GM18520 (cell line): ENCODE results near the gene ITPA.
A peak's percentile ranks its signal among the peaks of the same experiment; 100 is the strongest.
"Not testable (repeated sequence)": the region's sequence is repeated elsewhere in the genome, so short reads cannot be mapped to it uniquely, and the experiment has no call there.

Experiments used
- ATAC-seq: cut with Tn5 transposase; IDR thresholded peaks from one replicate; pipeline ENCODE4 v1.9.1; 2021; ENCODE audit not compliant: unreplicated experiment

ITPA gene

DNA sequence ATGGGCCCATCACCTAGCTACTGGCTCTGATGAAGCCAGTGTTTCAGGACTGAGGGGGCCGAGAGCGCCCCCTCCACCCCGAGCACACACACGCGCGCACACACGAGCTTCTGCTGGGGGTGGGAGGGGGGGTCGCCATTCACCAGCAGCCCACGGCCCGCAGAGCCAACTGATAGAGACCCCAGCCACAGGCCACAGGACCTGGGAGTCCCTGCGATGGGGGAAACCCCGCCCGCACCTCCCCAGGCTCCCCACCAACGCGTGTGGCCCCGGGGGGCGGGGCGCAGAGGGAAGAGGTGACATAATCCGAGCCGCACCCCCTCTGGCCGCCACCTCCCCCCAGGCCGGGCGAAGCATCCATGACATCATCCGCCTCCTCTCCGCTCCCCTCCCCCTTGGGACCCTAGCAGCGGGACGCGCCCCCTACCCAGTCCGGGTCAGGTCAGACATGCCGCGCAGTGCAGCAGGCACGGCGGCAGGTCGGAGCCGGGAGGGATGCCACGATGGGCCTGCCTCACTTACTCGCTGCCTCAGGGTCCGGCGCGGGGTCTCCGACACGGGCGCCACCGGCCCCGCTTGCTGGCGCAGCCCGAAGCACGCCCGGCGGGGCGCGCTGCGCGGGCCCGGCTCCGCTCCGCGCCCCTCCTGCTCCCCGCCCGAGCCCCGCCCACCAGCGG, 36.2 kb upstream of the ITPA start, which contains the start of gene LZTS3:
Gene LZTS3, minus strand, starts transcription at position 617 of the 677 bp plus-strand sequence. CDS start 6,386 bp downstream, outside the sequence.
- ATAC-seq: peak; percentile 34

DNA sequence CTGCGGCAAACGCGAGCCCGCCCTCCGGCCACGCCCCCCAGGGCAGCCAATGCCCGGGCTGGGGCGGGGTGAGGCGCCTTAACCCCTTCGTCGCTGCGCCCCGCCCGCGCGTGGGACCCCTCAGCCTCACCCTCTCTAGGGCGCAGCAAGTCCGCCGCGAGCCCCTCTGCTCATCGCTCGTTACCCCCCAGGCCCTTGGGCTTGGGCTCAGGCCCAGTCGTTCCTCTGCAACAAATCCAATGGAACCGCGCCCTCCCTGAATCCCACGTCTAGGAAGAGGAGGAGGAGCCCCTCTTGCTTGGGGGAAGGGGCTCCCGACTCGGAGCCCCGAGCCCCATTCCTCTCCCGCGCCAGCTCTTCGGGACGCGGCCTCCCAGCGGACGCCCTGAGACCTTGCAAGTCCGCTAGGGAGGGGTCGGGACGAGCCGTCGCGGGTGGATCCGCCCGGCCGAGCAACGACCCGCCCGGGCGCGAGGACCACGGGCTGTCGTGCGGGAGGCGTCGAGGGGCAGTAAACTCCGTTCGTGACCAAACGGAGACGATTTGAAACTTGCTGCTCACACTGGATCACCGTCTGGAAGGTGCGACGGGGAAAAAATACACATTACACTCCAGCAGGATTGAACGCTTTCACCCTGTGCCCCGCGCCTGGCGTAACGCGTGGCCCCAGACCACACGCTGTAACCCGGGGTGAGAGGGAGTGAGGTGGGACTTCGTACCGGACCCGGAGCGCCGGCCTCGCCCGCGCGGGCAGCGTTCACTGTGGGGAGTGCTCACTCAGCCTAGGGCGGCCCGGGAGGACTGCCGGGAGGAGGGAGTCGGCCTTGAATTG, 35.5 kb upstream of the ITPA start:
- ATAC-seq: peak; percentile 75

DNA sequence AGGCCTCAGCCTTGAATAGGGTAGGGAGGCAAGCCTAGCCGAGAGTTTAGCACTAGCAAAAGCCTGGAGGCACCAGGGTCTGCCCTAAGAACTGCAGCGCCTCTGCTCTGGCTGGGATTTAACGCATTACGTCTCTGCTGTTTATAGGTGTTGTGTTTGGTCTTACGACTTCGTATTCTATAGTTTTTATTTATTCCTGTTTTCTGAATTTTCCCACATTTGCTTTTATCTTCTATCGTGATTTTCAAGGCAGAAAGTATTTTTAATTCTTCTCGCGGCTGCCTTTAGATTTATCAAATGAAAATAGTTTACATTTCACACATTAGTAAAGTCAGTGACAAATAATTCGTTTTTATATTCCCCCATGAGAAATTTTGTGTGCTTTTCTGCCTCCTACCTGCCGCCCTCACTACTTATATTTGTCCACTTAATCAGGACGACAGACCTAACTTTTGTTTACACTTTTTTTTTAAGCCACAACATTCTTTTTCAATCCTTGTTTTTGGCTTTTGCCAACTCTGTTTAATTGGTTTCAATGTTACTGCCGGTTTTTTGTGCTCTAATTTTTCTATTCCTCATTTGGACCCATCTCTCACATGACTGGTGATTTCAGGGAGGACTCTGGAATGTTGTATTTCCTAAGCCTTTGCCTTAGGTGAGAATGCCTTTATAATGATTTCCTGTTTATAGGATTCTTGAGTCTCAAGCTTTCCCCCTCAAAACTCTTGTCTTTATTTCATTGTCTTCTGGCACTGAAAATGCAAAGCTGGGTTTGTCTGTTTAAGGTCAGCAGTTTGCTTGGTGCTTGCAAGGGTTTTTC, 34.6 kb upstream of the ITPA start:
- no peak for ATAC-seq

DNA sequence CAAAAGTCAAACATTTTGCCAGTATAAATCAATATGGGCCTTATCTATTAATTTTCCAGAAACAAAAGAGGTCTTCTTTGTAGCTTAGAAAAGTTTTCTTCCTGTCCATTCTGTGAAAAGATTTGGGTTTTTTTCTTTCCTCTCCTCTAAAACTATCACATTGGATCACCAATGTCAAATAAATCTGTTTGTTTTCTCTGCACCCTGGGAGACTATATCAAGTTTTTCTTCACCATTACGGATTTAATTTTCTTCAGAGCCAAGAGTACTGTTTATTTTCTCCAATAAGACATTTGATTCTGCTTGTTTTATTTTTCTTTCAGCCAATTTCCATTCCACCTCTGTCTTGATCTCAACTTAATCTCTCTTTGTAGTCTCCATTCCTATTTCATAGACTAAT, 34.0 kb upstream of the ITPA start:
- no peak for ATAC-seq

DNA sequence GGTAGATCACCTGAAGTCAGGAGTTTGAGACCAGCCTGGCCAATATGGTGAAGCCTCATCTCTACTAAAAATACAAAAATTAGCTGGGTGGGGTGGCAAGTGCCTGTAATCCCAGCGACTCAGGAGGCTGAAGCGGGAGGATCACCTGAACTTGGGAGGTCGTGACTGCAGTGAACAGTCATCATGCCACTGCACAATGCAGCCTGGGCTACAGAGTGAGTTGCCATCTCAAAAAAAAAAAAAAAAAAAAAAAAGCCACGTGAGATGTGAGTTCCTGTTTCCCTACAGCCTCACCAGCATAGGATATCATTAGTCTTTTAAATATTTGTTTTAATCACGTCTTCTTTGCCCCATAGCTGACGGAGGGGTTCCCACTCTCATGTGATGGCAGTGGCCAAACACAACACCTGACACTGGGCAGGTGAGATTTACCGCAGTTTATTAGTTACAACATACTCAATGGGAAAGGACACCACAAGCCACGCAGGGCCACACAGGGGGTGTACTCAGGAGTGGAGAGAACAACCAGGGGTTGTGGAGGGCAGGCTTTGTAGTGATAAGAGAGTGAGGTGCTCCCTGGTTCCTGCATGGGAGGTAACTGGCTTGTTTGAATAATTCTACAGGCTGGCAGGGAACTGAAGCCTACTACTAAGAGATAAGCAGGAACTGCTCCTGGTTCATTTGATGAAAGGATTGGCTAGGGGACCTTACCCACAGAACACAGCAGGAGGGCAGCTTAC, 31.4 kb upstream of the ITPA start:
- no peak for ATAC-seq

- ATAC-seq: no peak
Observed at GRCh38 chr20:3180319-3180718, 29.0 kb upstream of the ITPA start.

GRCh38 chr20:3181270-3181669, 28.0 kb upstream of the ITPA start:
- ATAC-seq: no peak

- not testable (repeated sequence) for ATAC-seq
Observed at GRCh38 chr20:3182429-3182828, 26.9 kb upstream of the ITPA start.

GRCh38 chr20:3183896-3184612, 25.2 kb upstream of the ITPA start:
- ATAC-seq: no peak

- ATAC-seq: not testable (repeated sequence)
Observed at GRCh38 chr20:3187861-3188260, 21.4 kb upstream of the ITPA start.

DNA sequence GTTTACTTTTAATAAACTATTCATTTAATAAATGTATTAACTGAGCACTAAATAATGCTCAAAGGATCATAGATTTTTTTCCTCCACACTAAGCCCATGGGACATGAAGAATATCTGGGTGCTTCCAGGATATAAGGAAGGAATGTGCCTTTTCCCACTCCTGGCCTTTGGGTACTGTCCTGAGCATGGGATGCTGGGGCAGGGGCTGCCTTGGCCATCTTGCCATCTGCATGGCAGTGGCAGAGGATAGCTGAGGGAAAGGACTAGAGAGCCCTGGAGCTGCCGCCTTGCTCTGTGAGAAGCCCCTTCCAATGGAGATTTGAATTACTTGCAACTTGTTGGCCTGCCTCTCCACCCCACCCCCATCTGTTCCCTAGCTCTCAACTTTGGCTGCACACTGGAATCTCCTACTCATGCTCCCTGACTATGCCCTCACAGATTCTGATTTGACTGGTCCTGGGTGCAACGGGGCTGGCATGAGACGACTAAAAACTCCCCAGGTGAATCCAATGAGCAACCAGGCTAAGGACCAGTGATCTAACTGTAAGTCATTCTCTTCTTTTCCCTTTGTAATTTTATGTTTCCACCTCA, 20.4 kb upstream of the ITPA start:
- no peak for ATAC-seq

DNA sequence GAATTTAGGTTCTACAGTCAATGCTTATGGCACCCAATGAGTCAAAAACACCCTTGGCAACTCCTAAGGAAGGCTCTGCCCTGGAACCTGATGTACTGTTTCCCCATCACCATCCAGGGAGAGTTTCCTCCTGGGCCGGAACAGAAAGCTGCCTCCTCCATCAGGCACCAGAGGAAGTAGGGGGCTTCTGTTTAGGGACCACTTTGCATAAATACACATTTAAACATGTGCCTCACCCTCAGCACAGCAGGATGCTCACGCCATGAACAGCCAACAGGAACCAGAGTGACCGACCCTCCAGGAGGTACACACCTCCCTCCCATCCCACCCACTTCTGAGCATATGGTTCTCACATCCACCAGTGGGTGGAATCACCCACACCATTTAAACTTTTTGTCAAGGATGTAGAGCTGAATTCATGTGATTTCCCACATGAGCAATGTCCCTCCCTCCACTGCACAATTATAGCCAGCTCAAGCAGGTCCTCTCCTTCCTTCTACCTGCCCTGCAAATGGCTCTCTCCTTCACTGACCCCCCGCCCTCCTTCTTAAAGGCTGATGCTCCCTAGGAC, 19.7 kb upstream of the ITPA start:
- no peak for ATAC-seq

DNA sequence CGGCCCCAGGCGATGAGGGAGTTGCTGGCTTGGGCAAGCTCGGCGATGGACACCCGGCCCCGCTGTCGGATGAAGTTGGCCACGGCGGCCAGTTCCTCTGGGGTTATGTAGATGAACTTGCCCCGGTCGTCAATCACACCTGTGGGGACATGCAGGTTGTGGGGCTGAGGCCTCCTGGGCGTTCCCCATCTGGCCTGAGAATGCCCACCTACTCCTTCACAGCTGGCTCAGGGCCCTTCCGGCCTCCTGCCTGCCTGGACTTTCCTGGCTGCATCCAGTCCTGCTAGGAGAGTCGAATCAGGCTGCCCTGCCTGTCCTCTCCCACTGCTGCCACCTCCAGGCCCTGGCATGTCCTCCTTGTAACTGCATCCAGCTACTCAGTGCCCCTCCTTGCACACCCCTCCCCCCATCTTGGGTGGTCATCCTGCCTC, 18.6 kb upstream of the ITPA start:
- ATAC-seq: no peak

DNA sequence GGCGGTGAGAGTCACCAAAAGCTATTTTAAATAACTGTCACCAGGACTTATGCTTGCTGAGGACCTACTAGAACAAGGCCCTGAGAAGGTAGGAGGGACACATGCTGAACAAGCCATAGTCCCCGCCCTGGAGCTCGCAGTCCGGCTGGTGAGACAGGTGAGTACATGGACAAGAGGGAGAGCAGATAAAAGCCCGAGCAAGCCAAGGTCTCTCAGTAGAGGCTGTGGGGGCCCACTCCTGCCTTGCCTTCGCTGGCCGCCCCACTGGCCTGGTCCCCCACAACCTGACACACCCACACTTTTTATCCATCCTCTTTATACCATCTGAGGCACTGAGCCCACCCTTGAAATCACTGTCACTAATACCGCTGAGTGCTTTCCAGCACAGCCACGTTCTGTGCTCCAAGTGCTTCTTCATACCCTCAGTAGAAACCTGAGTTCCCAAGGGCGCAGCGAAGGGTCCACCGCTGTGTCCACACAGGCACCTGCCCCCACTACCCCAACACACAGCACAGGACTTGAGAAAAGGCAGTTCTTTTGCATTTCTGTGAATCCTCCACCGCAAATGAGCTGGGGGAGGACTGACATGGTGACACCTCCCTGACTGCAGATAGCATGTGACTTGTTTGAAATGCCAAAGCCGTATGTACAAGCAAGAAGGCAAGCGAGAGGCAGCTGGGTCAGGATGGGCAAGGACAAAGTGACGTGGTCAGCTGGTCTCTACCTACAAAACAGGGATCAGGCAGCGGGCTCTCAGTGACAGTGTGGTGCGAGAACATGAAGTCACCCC, 16.9 kb upstream of the ITPA start:
- no peak for ATAC-seq

DNA sequence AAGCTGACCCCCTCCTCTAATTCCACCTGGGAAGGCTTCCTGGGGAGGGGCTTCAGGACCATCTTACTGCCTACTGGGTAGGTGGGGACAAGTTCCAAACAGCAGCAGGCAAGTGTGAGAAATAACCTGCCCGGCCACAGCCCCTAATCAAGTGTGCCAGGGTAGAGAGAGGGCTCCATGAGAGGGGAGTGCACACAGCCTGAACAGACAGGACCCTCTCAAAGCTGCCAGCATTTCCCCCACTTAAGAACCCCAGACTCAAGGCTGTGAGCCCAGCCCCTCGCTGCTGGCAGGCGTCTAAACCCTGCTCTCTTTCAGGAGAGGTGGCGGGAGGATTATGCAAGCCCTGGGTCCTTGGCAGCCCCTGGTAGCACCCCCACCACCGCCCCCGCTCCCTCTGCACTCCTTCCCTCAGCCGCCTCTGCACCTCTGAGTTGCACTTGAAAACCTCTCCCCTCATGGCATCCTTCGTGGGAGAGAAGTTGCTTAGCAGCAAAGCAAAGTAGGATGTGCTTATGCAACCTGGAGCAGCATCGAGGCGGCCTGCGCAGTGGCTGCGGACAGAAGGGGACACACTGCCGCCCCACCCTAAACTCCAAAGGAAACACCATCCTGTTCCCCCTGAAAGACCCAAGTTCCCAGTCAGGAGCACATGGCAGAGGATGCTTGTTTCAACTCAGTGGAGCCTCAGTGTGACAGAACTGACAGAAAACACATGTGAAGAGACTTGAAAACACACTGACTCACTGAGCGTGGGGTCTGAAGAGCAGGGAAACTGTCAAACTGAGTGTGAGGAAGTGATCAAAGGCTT, 15.3 kb upstream of the ITPA start:
- ATAC-seq: no peak

- no peak for ATAC-seq
Observed at GRCh38 chr20:3194617-3195280, 14.5 kb upstream of the ITPA start.

- ATAC-seq: no peak
Observed at GRCh38 chr20:3195590-3196237, 13.6 kb upstream of the ITPA start.
